Endothelial cell of umbilical vein (primary cell): ENCODE data around the gene TLR1. TPM values are rescaled to one million over a fixed set of nuclear protein-coding genes. Genes with fewer than 3 reads are reported as not detected.

Experiments
- BruUV-seq: library from RNA; stranded (reverse); fragments of 400-500 nt; replicated peaks from 2 replicates; lab custom pipeline; 2021; lab: Mats Ljungman, UMichigan
- CTCF ChIA-PET: fragments of 300-600, 350-600 bp; sonication (Branson Sonifier 250); formaldehyde crosslinking; loops from one replicate; lab custom pipeline; 2021; ENCODE audit warnings: antibody characterized with exemption, inconsistent platforms; lab: Charles Lee
- POLR2A ChIA-PET: fragments of 300-600, 350-600 bp; sonication (Branson Sonifier 250); formaldehyde crosslinking; loops from one replicate; lab custom pipeline; 2021; ENCODE audit warnings: antibody characterized with exemption, inconsistent platforms; lab: Charles Lee
- DNase-seq: peaks from one replicate; pipeline ENCODE4 v3.0.0-alpha.2; 2011; ENCODE audit warnings: low read depth, low spot score
- FAIRE-seq: peaks from 2 replicates; lab custom pipeline; 2011; peaks lifted over from hg19 to GRCh38; lab: Jason Lieb, UNC
- H2AFZ ChIP-seq: 2 replicates; pipeline ENCODE4 v1.6.0; 2012; ENCODE audit warnings: low read depth, low read length, control low read depth, inconsistent platforms
- H3K27ac ChIP-seq: 2 replicates; pipeline ENCODE4 v1.5.1; 2011; ENCODE audit warnings: low read depth, mild to moderate bottlenecking, control low read depth, low read length, moderate library complexity; ENCODE audit not compliant: insufficient read depth
- H3K27me3 ChIP-seq, 2 experiments: 2 replicates each; pipeline versions ENCODE4 v1.6.0 to v1.6.1; 2011; ENCODE audit warnings: low read length in 2 of 2, mixed read lengths in 1 of 2; ENCODE audit not compliant: control insufficient read depth in 2 of 2, insufficient read depth in 2 of 2
- H3K36me3 ChIP-seq, 2 experiments: 2 replicates in 1 of 2; 3 replicates in 1 of 2; pipeline ENCODE4 v1.5.1; 2011; ENCODE audit warnings: low read length in 2 of 2, mild to moderate bottlenecking in 1 of 2, moderate library complexity in 1 of 2; ENCODE audit not compliant: control insufficient read depth in 2 of 2, insufficient read depth in 2 of 2; ENCODE audit errors: extremely low read depth in 1 of 2
- H3K4me1 ChIP-seq: 3 replicates; pipeline ENCODE4 v1.5.1; 2011; ENCODE audit warnings: mild to moderate bottlenecking, low read length; ENCODE audit not compliant: control insufficient read depth, insufficient read depth; ENCODE audit errors: extremely low read depth
- H3K4me2 ChIP-seq: 2 replicates; pipeline ENCODE4 v1.6.1; 2011; ENCODE audit warnings: low read length, control low read depth, mixed read lengths; ENCODE audit not compliant: insufficient read depth
- H3K4me3 ChIP-seq, 3 experiments: fragments of 200-600 bp in 1 of 3; sonication (generic), shearing (Covaris generic) in 1 of 3; replicated peaks in 1 of 3; 2 replicates each; pipeline ENCODE4 v1.5.1; 2011 to 2016; ENCODE audit warnings: control low read depth in 3 of 3, low read length in 3 of 3, mild to moderate bottlenecking in 2 of 3, inconsistent platforms in 1 of 3, low read depth in 1 of 3, moderate library complexity in 1 of 3; ENCODE audit not compliant: insufficient read depth in 1 of 3
- H3K79me2 ChIP-seq: 2 replicates; pipeline ENCODE4 v1.6.0; 2012; ENCODE audit warnings: low read length, inconsistent platforms; ENCODE audit not compliant: control insufficient read depth, insufficient read depth
- H3K9ac ChIP-seq: replicated peaks from 2 replicates; pipeline ENCODE3; 2011; ENCODE audit warnings: low read length, control low read depth; ENCODE audit not compliant: insufficient read depth; ENCODE audit errors: extremely low read depth
- H3K9me1 ChIP-seq: replicated peaks from 3 replicates; pipeline ENCODE4 v1.6.0; 2011; ENCODE audit warnings: mild to moderate bottlenecking, low read length; ENCODE audit not compliant: control insufficient read depth, insufficient read depth; ENCODE audit errors: extremely low read depth
- H3K9me3 ChIP-seq: replicated peaks from 2 replicates; pipeline ENCODE4 v1.5.1; 2012; ENCODE audit warnings: low read length, inconsistent platforms; ENCODE audit not compliant: control insufficient read depth, insufficient read depth
- H4K20me1 ChIP-seq: replicated peaks from 2 replicates; pipeline ENCODE3; 2011; ENCODE audit warnings: mild to moderate bottlenecking, low read length; ENCODE audit not compliant: control insufficient read depth, insufficient read depth; ENCODE audit errors: extremely low read depth
- EZH2 ChIP-seq: IDR thresholded peaks from 2 replicates; pipeline ENCODE4 v1.6.1; 2012; ENCODE audit warnings: borderline replicate concordance, low read depth, mild to moderate bottlenecking, moderate library complexity, low read length, inconsistent platforms; ENCODE audit not compliant: severe bottlenecking
- FOS ChIP-seq: IDR thresholded peaks from 2 replicates; pipeline ENCODE4 v1.6.1; 2011; ENCODE audit warnings: mild to moderate bottlenecking, low read length, moderate library complexity, borderline replicate concordance; ENCODE audit not compliant: insufficient read depth
- GATA2 ChIP-seq: IDR thresholded peaks from 2 replicates; pipeline ENCODE4 v1.7.0; 2011; ENCODE audit warnings: low read depth, mild to moderate bottlenecking, moderate library complexity, mixed read lengths, low read length; ENCODE audit not compliant: insufficient read length, insufficient read depth
- JUN ChIP-seq: IDR thresholded peaks from 2 replicates; pipeline ENCODE4 v1.6.1; 2011; ENCODE audit warnings: borderline replicate concordance, low read depth; ENCODE audit not compliant: insufficient read length, insufficient read depth
- MYC ChIP-seq: IDR thresholded peaks from one replicate; pipeline ENCODE4 v1.6.1; 2011; ENCODE audit warnings: mild to moderate bottlenecking, low read depth, low read length
- POLR2A ChIP-seq: IDR thresholded peaks from 2 replicates; pipeline ENCODE4 v1.6.1; 2012; ENCODE audit warnings: low read depth, mild to moderate bottlenecking, control low read depth, low read length
- POLR2AphosphoS5 ChIP-seq: IDR thresholded peaks from 2 replicates; pipeline ENCODE4 v1.6.1; 2012; ENCODE audit warnings: low read depth, mild to moderate bottlenecking, control low read depth, low read length, moderate library complexity; ENCODE audit not compliant: insufficient read depth
- dilution Hi-C: fragments of 300-500 bp; cut with MboI; formaldehyde crosslinking; loops from one replicate; pipeline ENCODE4 v1.15.0; 2019; ENCODE audit warnings: low sequenced_read_pairs; ENCODE audit not compliant: extremely low pct_ligation_motif_present
- intact Hi-C: fragments of 100-400 bp; cut with micrococcal nuclease; formaldehyde crosslinking; loops from one replicate; pipeline ENCODE4 v1.10.0; 2022
- polyA plus RNA-seq, 4 experiments: library from polyadenylated mRNA; depleted of rRNA in 3 of 4; stranded (reverse) in 3 of 4; unstranded in 1 of 4; fragments of >200 nt; gene quantifications; 2 replicates each; pipeline versions ENCODE4 v1.2.1 to v1.2.3, GENCODE V29; 2011 to 2012; ENCODE audit warnings: missing spikeins in 1 of 4
- total RNA-seq: library from RNA; stranded (reverse); gene quantifications from 2 replicates; pipeline ENCODE4 v1.2.3, GENCODE V29; 2021
- TF ChIP-seq, protein P1 (sequence below), 2 donors: IDR thresholded peaks; 1 replicate in 1 of 2; 2 replicates in 1 of 2; pipeline ENCODE4 v1.5.1; 2011; ENCODE audit warnings: low read length in 2 of 2, mild to moderate bottlenecking in 2 of 2, moderate library complexity in 2 of 2, control low read depth in 1 of 2, inconsistent platforms in 1 of 2, low read depth in 1 of 2; ENCODE audit not compliant: insufficient read depth in 1 of 2; ENCODE audit errors: extremely low read depth in 1 of 2
- TF ChIP-seq, protein P2 (sequence below): IDR thresholded peaks from 2 replicates; pipeline ENCODE4 v1.6.1; 2011; ENCODE audit not compliant: insufficient read depth, insufficient read length

The TLR1 gene
- total and polyA plus RNA-seq, 2 donors (not counting 3 experiments of a cell fraction or from before 2014, with no cell fraction given) = 0.81 to 2.7 TPM

DNA sequence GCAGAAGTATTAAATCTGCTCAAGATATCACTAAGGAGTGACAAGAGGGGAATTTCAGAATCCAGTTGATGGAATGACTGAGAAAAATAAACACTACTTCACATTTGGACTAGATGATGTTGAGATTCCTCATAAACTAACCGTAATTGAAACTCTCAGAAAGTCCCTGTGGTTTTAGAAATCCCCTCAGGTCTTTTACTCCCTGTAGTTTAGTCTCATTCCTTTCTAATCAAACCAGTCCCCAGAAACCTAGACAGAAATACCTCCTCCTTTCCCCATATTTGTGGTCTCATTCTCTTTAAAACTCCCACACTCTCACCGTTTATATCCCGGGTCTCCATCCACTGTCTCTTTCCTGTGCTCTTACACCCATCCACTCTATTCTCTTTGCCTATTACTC lies 15.0 kb upstream of the TLR1 start:
- POLR2A ChIA-PET = no interaction called here
- no TSS peak for BruUV-seq
- Histone ChIP-seq H2AFZ (no peak overlapping the region), H3K9me3 (no peaks in the 10 kb centered on the region), H3K27me3 (peaks cover 14 to 15% of the 10 kb centered on the region in 2 experiments), H4K20me1 (no peaks in the 10 kb centered on the region), H3K4me1 (no peaks in the 10 kb centered on the region), H3K9ac (no peak overlapping the region), H3K4me2 (no peak overlapping the region), H3K9me1 (no peaks in the 10 kb centered on the region), H3K79me2 (no peaks in the 10 kb centered on the region), H3K27ac (no peak overlapping the region), H3K4me3 (no peak overlapping the region), H3K36me3 (no peaks in the 10 kb centered on the region)
- dilution Hi-C loops = no loop called here
- FAIRE-seq (no peak), DNase-seq (no peak)
- intact Hi-C loops = no loop called here
- TF ChIP-seq EZH2 (no peak), FOS (no peak), POLR2AphosphoS5 (no peak)
- CTCF ChIA-PET = interaction anchor here (0.8 to 1.2 kb wide), 3 partner anchors 14 to 60 kb away, joined by 4 to 6 read pairs (median 5); partner anchors contain the start of gene TLR10

DNA sequence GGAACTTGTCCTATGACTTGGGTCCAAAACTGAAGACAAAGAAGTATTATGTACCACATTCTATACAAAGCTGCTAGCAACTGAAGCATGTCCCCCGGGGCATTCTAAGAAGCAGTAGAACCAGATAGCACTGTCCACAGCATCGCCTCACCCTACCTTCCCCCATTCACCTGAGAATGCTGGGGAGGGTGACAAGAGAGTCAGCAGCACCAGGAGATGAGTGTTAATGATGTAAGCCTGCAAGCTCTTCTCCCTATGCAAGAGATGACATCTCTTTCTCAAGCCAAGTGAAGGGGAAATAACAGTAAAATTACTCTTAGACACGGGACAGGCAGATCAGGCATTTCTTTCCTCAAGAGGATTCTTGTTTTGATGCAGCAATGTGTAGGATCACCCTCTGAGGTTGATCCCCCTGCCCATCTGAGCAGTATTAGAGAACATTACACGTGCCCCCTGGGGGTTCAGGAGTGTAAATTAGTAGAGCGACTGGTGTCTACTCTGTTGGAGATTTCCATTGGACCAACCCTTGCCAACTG lies 13.9 kb upstream of the TLR1 start:
- CTCF ChIA-PET = interaction anchor here (0.8 to 1.2 kb wide), 3 partner anchors 13 to 36 kb away, joined by 4 to 6 read pairs (median 5); partner anchors contain the start of gene TLR10
- H3K36me3 ChIP-seq = no peaks in the 10 kb centered on the region
- dilution Hi-C loops = no loop called here
- no peaks in the 10 kb centered on the region for H3K4me1 ChIP-seq
- POLR2A ChIA-PET = no interaction called here
- no TSS peak for BruUV-seq
- H3K27me3 ChIP-seq = peaks cover 15 to 17% of the 10 kb centered on the region in 2 experiments
- H3K9me1 ChIP-seq = no peaks in the 10 kb centered on the region
- H3K79me2 ChIP-seq = no peaks in the 10 kb centered on the region
- intact Hi-C loops = no loop called here
- no peak overlapping the region for H3K4me3 ChIP-seq
- no peaks in the 10 kb centered on the region for H3K9me3 ChIP-seq
- H2AFZ ChIP-seq = no peak overlapping the region
- FAIRE-seq (no peak), DNase-seq (no peak)
- H4K20me1 ChIP-seq = no peaks in the 10 kb centered on the region
- H3K9ac ChIP-seq = no peak overlapping the region
- no peak overlapping the region for H3K27ac ChIP-seq
- TF ChIP-seq EZH2 = no peak
- TF ChIP-seq POLR2A = no peak
- TF ChIP-seq, protein P1, sequence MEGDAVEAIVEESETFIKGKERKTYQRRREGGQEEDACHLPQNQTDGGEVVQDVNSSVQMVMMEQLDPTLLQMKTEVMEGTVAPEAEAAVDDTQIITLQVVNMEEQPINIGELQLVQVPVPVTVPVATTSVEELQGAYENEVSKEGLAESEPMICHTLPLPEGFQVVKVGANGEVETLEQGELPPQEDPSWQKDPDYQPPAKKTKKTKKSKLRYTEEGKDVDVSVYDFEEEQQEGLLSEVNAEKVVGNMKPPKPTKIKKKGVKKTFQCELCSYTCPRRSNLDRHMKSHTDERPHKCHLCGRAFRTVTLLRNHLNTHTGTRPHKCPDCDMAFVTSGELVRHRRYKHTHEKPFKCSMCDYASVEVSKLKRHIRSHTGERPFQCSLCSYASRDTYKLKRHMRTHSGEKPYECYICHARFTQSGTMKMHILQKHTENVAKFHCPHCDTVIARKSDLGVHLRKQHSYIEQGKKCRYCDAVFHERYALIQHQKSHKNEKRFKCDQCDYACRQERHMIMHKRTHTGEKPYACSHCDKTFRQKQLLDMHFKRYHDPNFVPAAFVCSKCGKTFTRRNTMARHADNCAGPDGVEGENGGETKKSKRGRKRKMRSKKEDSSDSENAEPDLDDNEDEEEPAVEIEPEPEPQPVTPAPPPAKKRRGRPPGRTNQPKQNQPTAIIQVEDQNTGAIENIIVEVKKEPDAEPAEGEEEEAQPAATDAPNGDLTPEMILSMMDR (IDR thresholded peaks at IDR 0.05; ENCODE audit: extremely low read depth in 1 of 2, insufficient read depth in 1 of 2, low read depth in 1 of 2, low read length in 2 of 2) = no peak
- TF ChIP-seq, protein P2, sequence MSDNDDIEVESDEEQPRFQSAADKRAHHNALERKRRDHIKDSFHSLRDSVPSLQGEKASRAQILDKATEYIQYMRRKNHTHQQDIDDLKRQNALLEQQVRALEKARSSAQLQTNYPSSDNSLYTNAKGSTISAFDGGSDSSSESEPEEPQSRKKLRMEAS = no peak
- TF ChIP-seq MYC = no peak
- TF ChIP-seq GATA2 = no peak
- TF ChIP-seq JUN = no peak
- TF ChIP-seq POLR2AphosphoS5 = no peak
- TF ChIP-seq FOS = no peak
- H3K4me2 ChIP-seq = no peak overlapping the region
